Activated CD4-positive, alpha-beta T cell treated with anti-CD3 and anti-CD28 coated beads for 24 hours (primary cell): ENCODE data around the gene CAP1.
"Not testable (repeated sequence)": the region's sequence is repeated elsewhere in the genome, so short reads cannot be mapped to it uniquely, and the experiment has no call there.

Experiments used
- DNase-seq, 2 donors: peaks; one replicate each; pipeline ENCODE4 v3.0.0-alpha.2; 2020; ENCODE audit warnings: low read depth in 2 of 2

CAP1 gene, protein sequence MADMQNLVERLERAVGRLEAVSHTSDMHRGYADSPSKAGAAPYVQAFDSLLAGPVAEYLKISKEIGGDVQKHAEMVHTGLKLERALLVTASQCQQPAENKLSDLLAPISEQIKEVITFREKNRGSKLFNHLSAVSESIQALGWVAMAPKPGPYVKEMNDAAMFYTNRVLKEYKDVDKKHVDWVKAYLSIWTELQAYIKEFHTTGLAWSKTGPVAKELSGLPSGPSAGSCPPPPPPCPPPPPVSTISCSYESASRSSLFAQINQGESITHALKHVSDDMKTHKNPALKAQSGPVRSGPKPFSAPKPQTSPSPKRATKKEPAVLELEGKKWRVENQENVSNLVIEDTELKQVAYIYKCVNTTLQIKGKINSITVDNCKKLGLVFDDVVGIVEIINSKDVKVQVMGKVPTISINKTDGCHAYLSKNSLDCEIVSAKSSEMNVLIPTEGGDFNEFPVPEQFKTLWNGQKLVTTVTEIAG

DNA sequence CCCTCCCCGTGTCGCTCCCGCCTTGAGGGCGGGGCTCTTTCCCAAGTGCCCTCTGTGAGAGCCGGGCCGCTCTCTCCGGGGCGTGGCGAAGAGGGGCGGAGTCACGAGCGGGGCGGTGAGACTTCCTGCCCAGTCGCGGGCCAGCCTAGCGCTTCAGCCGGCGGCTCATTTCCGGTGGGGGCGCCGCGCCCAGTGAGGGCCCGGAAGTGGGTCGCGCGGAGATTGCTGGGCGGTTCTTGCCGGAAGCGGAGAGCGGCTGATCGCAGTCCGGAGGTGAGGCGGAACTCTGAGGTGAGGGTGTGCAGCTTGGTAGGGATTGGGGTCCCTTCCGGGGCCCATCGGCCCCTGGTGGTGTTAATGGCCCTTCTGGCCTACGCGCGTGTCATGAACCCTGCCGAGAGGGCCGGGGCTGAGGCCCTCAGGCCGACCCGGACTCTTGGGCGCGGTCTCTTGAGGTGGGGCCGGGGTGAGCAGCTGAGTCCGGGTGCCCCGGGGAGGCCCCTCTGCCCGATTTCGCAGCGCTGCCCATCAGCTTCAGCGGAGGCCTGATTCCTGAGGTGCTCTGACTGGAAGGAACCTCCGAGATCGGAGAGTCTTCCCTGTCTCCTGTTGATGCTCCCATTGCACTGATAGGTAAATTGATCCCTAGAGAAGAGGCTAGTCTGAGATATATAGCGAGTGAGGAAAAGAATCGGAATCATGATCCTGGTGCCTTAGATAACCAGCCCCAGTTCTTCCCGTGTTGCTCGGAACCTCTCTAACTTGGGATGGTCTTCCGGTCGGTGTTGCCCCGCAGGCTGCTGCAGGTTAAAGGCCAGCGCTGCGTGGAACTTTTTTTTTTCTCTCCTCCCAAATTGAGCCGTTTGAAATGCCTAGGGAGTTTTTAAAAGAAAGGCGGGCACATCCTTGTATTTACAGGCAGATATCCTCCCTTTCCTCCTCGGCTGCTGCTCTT is at the start of gene CAP1:
CAP1 (plus strand) TSS at position 219 of the 955 bp plus-strand sequence. CDS start 18,618 bp downstream, outside the sequence.
- DNase-seq = peak; percentile 99

DNA sequence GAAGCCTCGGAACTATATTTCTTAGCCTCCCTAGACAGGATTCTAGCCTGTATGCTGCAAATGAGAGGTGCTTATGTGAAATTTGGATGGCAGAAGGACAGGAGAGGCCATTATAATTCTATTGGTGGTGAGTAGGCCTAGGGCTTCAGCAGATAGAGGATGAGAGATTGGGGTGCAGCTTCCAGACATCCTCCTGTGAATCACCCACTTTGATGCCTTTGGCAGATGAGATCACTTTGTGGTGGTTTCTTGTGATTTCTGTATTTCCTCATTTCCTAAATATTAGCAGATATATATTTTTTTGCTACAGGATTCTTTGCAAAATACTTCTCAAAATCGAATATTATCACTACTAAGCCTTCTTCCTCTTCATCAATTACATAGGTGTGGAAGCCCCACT is 48.3 kb upstream of the CAP1 start:
- DNase-seq = no peak

DNA sequence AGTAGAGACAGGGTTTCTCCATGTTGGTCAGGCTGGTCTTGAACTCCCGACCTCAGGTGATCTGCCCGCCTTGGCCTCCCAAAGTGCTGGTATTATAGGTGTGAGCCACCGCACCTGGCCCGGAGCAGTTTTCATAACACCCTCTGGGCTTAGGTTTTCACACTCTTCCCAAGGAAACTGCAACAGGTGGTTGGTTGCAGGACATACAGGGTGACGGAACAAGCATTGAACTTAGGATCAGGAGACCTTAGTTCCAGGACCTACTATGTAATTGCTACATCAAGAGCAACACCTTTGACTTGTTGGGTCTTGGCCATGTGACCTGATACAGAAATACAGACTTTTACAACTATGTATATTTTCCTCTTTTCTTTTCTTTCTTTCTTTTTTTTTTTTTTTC is 47.6 kb upstream of the CAP1 start:
- DNase-seq = no peak

DNA sequence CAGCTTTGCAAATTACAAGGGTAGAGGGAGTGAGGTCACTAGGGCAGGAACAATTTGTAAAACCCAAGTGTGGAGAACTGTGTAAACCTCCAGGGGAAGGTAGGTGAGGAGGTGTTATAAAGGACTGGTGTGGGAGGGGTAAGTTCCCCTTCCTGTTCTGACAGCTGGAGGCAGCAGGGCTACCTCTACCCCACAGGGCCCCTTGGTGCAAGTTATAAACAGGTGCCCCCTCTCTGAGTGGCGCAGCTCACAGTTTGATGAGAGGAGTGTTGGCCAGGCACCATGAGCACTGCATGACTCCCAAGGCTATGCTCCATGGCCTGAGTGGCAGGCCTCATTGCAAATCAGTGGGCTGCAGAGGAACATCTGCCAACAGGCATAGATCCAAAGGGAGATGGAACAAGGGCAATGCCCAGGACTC is 44.5 kb upstream of the CAP1 start:
- DNase-seq = no peak

DNA sequence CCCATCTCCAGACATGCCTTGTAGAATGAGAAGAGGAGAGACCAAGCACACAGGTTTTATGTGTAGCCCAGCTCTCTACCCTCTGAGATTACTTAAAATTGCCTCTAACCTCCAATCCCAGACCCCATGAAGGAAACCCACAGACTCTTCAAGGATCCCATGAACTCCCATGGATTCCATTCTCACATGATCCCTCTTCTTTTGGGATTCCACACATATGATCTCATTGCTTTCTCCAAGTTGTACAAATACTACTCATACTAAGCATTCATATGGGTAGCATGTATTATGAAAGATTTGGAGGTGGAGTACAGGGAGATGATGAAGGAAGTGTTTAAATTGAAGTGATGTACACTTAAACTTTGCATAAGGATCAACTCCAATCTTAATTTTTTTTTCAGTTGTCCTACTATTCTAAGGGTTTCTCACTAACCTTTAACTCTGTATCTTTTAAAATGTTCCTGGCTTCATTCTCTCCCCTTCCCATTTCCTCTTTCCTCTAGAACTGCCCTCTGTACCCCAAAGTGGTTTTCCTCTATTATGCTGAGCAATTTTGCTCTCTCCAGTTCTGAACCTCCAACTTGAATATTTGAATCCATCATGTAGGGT is 44.0 kb upstream of the CAP1 start:
- DNase-seq = no peak

DNA sequence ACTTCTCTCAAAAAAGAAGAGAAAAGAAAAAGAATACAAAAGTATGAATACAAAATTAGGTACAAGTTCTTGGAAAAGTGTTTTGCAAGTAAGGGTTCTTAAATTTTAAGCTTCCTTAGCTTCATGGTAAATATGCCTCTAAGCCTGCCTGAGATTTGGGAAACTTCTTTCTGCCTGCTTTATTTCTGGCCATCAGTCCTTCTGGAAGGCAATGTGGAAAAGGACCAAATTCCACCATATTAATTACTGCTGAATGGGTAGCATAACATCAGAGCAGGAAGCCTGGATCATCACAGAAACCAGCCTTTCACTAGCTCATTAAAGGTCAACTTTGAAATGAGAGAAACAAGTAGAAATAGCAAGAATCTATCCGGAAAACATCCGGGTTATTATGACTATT is 39.1 kb upstream of the CAP1 start:
- no peak for DNase-seq

DNA sequence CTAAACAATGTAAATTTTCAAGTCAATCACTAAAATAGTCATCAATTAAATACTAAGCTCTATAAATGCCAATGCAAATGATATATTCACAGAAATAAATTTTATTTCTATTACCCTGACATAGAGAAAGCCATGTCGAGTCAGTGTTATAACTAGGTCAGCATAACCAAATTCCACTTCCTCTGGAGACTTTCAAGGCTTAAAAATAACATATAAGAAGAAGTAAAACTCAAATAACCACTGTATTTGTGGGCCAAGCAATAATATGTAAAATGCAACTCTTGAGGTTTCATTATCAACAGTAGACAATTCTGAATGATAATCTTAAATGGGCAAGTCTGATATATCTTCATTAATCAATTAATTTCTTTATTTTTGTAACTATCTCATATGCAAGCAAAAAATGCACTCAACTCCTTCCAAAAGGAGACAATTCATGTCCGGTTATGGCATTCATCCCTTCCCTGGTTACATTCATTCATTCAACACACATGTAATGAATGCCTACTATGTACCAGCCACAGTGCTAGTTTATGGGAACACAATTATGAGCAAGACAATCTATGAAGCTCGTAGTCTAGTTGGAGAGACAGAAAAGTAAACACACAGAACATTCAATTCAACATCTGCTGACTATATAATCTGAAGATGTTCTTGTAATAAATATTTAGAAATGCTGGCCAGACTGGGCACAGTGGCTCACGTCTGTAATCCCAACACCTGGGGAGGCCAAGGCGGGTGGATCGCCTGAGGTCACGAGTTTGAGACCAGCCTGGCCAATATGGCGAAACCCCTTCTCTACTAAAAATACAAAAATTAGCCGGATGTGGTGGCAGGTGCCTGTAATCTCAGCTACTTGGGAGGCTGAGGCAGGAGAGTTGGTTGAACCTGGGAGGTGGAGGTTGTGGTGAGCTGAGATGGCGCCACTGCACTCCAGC is 37.1 kb upstream of the CAP1 start:
- DNase-seq = no peak

DNA sequence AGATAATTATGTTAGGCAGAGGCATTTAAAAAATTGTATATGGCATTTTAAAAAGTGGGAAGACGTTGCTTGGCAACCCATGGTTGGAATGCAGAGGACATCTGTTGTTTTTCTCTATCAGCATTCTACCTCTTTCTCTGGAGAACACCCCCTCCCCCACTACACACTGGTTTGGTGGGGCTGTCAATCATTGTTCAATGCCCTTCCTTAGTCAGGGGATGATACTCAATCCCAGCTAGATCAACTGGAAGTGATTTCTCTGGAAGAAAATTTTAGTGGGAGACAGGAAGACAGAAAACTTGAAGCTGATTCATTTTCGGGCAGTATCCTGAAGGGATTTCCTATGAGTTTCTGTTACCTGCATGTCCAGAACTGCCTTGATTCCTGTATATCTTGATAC is 35.7 kb upstream of the CAP1 start:
- DNase-seq = no peak

DNA sequence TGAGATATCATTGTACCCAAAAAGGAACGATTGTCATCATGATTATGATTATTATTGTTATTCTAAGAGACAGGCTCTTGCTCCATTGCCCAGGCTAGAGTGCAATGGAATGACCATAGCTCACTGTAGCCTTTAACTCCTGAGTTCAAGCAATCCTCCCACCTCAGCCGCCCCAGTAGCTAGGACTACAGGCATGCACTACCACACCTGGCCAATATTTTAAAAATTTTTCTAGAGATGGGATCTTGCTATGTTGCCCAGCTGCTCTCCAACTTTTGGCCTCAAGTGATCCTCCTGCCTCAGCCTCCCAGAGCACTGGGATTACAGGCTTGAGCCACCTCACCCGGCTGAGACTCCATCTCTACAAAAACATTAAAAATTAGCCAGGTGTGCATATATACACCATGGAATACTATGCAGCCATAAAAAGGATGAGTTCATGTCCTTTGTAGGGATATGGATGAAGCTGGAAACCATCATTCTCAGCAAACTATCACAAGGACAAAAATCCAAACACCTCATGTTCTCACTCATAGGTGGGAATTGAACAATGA is 33.0 kb upstream of the CAP1 start:
- not testable (repeated sequence) for DNase-seq

DNA sequence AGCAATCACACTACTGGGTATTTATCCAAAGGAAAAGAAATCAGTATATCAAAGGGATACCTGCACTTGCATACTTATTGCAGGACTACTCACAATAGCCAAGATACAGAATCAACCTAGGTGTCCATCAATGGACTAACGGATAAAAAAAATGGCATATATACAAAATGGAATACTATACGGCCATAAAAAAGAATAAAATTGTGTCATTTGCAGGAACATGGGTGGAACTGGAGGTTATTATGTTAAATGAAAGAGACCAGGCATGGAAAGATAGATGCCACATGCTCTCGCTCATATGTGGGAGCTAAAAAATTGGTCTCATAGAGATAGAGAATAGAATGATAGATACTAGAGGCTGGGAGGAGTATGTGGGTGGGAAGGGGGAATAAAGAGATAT is 29.3 kb upstream of the CAP1 start:
- no peak for DNase-seq

DNA sequence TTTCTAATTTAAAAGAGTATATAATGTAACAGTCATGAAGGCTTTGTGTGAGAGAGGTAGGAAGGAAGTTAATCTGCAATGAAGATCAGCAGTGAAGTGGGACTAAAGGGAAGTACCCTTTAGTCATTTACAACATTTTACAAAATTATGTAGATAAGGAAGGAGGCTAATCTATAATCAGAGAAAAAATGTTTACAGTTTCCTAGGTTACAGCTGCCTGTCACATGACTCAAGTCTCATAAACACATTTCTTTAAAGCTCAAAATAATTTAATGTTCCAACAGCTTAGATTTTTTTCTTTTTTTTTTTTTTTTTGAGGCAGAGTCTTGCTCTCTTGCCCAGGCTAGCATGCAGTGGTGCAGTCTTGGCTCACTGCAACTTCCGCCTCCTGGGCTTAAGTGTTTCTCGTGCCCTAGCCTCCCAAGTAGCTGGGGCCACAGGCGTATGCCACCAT is 26.2 kb upstream of the CAP1 start:
- no peak for DNase-seq

DNA sequence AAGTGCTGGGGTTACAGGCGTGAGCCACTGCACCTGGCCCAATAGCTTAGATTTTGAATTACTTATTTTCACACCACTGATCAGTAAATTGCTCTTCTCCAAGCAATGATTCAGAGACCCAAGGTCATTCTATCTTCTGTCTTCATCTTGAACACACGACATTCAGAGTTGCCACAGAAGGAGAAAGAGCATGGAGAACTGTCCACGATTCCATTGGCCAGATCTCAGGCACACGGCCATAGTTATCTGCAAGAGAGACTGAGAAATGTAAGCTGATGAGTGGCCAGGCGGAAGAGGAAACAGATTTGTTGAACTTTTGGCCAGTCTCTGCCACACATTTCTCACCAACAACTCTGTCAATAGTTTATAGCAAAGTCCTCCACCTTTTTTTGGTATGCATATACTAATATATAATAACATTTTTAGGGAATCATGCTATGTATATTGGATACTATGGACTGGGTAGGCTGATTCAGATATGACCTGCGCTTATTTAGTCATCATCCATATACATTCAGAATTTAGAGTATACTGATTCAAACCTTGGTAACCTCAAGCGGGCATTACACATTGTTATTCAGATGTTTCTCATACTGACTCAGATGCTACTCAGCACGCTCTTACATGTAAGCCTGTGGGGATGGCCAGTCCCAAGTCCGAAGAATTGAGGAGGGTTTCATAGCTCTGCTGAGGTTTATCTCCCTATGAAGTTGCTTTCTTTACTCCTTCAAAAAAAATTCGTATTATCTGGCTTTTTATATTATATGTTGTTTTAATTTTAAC is 25.5 kb upstream of the CAP1 start:
- no peak for DNase-seq

DNA sequence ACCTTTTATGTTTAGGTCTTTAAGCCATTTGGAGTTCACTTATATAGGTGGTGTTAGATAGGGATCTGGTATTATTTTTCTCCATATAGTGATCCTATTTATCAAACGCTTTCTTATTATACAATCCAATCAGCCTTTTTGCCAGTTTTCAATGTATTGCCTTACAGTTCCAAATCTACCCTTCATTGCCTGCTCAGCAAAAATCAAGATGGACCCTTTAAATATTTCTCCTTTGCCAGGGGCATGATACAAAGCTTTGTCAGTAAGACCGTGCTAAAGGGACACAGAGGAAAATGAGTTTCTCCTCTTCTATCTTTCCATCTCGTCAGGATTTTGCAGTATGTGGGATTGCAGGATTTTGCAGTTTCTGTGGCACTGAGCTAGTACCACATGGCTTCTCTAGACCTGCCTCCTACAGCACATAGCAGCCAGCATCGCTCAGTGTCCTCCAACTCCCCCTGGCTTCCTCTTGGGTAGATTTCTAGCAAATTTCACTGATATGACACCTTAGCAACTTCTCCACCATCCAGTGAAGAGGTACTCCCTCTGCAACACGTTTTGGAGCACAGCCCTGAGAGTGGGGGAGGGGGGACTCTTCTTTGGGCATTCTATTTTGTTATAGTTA is 22.5 kb upstream of the CAP1 start:
- no peak for DNase-seq

DNA sequence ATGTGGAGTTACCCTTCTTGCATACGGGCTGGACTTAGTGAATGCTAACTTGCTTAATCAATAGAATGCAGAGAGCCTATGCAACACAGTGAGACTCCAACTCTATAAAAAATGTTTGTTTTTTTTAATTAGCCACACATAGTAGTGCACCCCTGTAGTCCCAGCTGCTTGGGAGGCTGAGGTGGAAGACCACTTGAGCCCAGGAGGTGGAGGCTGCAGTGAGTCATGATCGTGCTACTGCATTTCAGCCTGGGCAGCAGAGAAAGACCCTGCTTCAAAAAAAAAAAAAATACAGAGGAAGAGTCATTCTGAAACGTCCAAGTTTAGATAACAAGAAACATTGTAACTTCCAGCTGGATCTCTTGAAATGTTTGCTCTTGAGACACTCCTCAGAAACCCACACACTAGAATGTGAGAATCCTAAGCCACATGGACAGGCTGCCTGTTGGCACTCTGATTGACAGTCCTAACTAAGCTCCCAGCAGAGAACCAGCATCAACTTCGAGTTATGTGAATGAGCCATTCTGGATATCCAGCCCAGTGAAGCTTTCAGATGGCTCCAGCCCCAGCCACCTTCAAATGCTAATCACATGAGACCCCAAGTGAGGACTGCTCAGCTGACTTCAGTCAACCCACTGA is 20.0 kb upstream of the CAP1 start:
- DNase-seq = no peak

DNA sequence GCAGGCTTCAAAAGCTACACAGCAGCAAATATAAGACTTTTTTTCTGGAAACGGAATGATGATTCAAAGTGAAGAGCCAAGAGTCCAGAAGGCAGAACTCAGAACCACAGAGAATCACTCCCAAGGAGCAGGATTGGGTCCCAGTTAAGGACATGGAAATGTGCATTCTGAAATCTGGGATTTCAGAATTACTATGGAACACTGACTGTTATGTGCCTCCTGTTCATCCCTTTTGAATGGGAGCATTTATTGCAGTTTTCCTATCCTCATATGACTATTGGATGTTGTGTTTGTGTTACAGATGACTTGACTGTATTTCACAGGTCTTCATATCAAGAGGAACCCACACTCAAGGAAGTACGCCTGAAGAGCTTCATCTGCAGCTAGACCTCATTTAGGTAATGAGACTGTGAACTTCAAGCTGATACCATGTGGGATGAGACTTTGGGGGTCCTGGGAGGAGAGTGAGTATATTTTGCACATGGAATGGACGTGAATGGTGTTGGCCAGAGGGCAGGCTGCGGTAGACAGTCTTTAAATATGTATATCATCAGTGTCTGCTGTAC is 17.1 kb upstream of the CAP1 start:
- no peak for DNase-seq

DNA sequence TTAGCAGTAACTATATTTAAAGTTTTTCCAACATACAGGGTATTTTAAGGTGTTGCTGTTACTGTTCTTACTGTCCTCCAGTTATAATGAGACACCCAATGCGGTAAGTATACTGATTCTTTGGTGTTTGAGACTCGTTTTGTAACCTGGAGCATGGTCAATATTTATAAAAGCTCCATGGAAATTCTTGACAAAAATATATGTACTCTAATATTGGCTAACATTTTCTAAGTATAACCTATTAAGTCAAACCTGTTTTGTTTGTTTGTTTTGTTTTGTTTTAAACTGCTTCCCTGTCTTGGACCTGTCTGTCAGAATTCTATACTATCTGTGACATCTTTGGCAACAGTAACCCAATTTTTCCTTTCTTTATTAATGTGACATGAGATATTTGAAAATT is 15.9 kb upstream of the CAP1 start:
- DNase-seq = no peak

DNA sequence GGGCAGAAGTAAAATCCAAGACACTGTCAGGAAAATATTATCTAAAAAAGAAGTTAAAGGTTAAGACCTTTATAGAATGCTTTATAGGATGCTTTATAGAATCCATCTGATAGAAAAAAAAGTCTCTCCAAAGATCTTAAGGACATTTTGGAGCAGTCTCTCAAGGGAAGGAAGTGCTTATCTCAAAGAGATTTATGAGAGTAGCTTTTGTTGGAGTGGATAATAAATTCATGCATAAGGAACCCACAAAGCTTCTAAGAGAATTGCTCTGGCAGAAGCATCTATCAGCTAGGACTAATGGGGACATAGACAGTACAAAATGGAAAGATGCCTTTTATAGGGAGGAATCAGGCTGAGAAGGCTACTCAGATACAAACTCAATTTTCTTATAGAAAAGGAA is 12.9 kb upstream of the CAP1 start:
- no peak for DNase-seq

DNA sequence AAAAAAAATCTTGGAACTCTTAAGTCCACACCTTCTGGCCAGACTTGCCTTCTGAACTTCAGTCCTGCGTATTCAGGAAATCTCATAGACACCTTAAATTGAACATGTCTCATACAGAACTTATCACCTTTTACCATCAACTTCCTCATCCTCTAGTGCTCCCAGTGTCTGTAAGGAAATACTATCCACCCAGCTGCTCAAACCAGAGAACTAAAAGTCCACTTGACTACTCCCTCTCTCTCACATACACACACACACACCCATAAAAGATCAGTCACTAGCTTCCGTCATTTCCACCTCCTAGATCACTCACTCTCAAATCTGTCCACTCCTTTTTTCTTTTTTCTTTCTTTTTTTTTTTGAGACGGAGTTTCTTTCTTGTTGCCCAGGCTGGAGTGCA is 10.9 kb upstream of the CAP1 start:
- no peak for DNase-seq
